HEK293 (cell line): ENCODE results near the gene PDPK1.
A peak's percentile ranks its signal among the peaks of the same experiment; 100 is the strongest.

Experiments used
- CTCF ChIA-PET: fragments of 350-600 bp; formaldehyde crosslinking; extraction: SDS; loops from one replicate; lab custom pipeline; 2021; ENCODE audit warnings: antibody characterized with exemption; lab: Yijun Ruan, JAX
- POLR2A ChIA-PET: fragments of 300-600 bp; formaldehyde crosslinking; extraction: SDS; loops from one replicate; lab custom pipeline; 2020; ENCODE audit warnings: antibody characterized with exemption, inconsistent platforms; lab: Yijun Ruan, JAX
- H3K27ac ChIP-seq: fragments of 200-500 bp; sonication (Bioruptor generic); 2 replicates; pipeline ENCODE4 v1.5.1; 2014; ENCODE audit warnings: low read depth, low read length, control low read depth, inconsistent platforms; ENCODE audit errors: extremely low read depth
- H3K36me3 ChIP-seq, 2 experiments: fragments of 200-500 bp in 1 of 2; sonication (Bioruptor generic) in 1 of 2; 1 replicate in 1 of 2; 2 replicates in 1 of 2; pipeline ENCODE4 v1.5.1; 2014 to 2017; ENCODE audit warnings: inconsistent platforms in 2 of 2, low read length in 2 of 2; ENCODE audit not compliant: control insufficient read depth in 2 of 2, insufficient read depth in 1 of 2
- H3K4me1 ChIP-seq: fragments of 200-500 bp; sonication (Bioruptor generic); 2 replicates; pipeline ENCODE4 v1.5.1; 2014; ENCODE audit warnings: mild to moderate bottlenecking, low read length, inconsistent platforms; ENCODE audit not compliant: control insufficient read depth, insufficient read depth
- H3K4me3 ChIP-seq: 2 replicates; pipeline ENCODE4 v1.5.1; 2011; ENCODE audit warnings: low read depth, mild to moderate bottlenecking, control low read depth, low read length, moderate library complexity
- H3K9me3 ChIP-seq: fragments of 200-500 bp; sonication (Bioruptor generic); 2 replicates; pipeline ENCODE4 v1.5.1; 2014; ENCODE audit warnings: low read depth, low read length, inconsistent platforms; ENCODE audit not compliant: control insufficient read depth, insufficient read depth
- BCL6B ChIP-seq: fragments of 450-650 bp; formaldehyde crosslinking; IDR thresholded peaks from 2 replicates; pipeline ENCODE4 v1.5.1; 2017; ENCODE audit warnings: missing biosample characterization, missing genetic modification characterization
- HIC1 ChIP-seq: fragments of 450-650 bp; formaldehyde crosslinking; IDR thresholded peaks from 2 replicates; pipeline ENCODE4 v1.5.1; 2016; ENCODE audit warnings: missing biosample characterization, missing genetic modification characterization
- KLF1 ChIP-seq: fragments of 450-650 bp; formaldehyde crosslinking; IDR thresholded peaks from 2 replicates; pipeline ENCODE4 v1.5.1; 2016; ENCODE audit warnings: missing biosample characterization, missing genetic modification characterization
- KLF10 ChIP-seq: fragments of 450-650 bp; IDR thresholded peaks from 2 replicates; pipeline ENCODE4 v1.5.1; 2018; ENCODE audit warnings: missing biosample characterization, mild to moderate bottlenecking, missing genetic modification characterization
- KLF17 ChIP-seq: fragments of 450-650 bp; formaldehyde crosslinking; IDR thresholded peaks from 2 replicates; pipeline ENCODE4 v1.5.1; 2016; ENCODE audit warnings: missing biosample characterization, missing genetic modification characterization
- MEIS1 ChIP-seq: sonication (generic); formaldehyde crosslinking; IDR thresholded peaks from 2 replicates; pipeline ENCODE4 v1.8.1; 2022; ENCODE audit warnings: missing genetic modification reagents, mild to moderate bottlenecking, borderline replicate concordance
- SCRT2 ChIP-seq: fragments of 450-650 bp; formaldehyde crosslinking; IDR thresholded peaks from 2 replicates; pipeline ENCODE4 v1.5.1; 2016; ENCODE audit warnings: missing biosample characterization, missing genetic modification characterization
- ZFP3 ChIP-seq: fragments of 450-650 bp; formaldehyde crosslinking; IDR thresholded peaks from 2 replicates; pipeline ENCODE4 v1.5.1; 2016; ENCODE audit warnings: low read depth, missing biosample characterization, missing genetic modification characterization
- ZNF157 ChIP-seq: fragments of 450-650 bp; formaldehyde crosslinking; IDR thresholded peaks from 2 replicates; pipeline ENCODE4 v1.5.1; 2016; ENCODE audit warnings: missing biosample characterization, missing genetic modification characterization
- ZNF416 ChIP-seq: fragments of 450-650 bp; formaldehyde crosslinking; IDR thresholded peaks from 2 replicates; pipeline ENCODE4 v1.5.1; 2016; ENCODE audit warnings: missing biosample characterization, missing genetic modification characterization
- ZNF433 ChIP-seq: fragments of 450-650 bp; formaldehyde crosslinking; IDR thresholded peaks from 2 replicates; pipeline ENCODE4 v1.5.1; 2016; ENCODE audit warnings: missing biosample characterization, missing genetic modification characterization, low read depth
- ZNF549 ChIP-seq: fragments of 450-650 bp; IDR thresholded peaks from 2 replicates; pipeline ENCODE4 v1.5.1; 2018; ENCODE audit warnings: missing biosample characterization, missing genetic modification characterization, mild to moderate bottlenecking, inconsistent platforms, moderate library complexity
- ZNF654 ChIP-seq: fragments of 450-650 bp; formaldehyde crosslinking; IDR thresholded peaks from 2 replicates; pipeline ENCODE4 v1.5.1; 2016; ENCODE audit warnings: low read depth, missing biosample characterization, missing genetic modification characterization
- TF ChIP-seq, protein P1 (sequence below): fragments of 450-650 bp; formaldehyde crosslinking; IDR thresholded peaks from 2 replicates; pipeline ENCODE4 v1.5.1; 2016; ENCODE audit warnings: missing biosample characterization, missing genetic modification characterization
- TF ChIP-seq, protein P2 (sequence below): fragments of 450-650 bp; formaldehyde crosslinking; IDR thresholded peaks from 2 replicates; pipeline ENCODE4 v1.5.1; 2016; ENCODE audit warnings: missing biosample characterization, missing genetic modification characterization, low read depth
- TF ChIP-seq, protein P3 (sequence below): fragments of 450-650 bp; formaldehyde crosslinking; IDR thresholded peaks from 2 replicates; pipeline ENCODE4 v1.5.1; 2016; ENCODE audit warnings: missing biosample characterization, missing genetic modification characterization, borderline replicate concordance

PDPK1 gene

DNA sequence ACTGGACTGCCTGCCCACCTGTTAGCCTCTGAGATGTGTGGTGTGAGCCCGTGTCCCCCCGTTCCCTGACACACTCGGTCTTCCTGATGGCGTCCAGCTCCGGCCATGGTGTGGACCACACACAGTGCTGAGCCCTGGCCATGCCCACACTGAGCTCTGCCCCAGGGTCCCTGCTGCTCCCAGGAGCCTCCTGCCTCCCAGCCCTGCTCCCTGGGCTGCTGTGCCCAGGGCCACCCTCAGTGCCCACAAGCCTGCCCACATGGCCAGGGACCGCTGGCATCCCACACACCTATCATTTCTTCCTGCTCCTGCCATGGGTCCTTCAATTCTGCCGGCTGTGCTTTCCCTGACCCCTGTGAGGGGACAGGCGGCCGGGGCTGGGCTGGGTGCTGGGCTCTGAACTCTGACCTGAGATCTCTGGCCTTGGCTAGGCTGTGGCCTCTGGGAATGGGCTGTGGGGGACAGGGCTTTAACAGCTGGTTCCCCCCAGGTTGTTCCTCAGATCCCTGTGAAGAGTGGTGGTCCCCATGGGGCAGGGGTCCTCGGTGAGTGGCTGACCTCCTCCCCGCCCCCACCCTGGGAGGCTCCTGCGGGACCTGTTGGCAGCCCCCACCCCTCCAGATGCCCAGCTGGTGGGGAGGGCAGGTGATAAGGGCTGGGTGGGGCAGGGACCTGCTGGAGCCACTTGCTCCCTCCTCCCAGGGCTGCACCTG lies 10.6 kb upstream of the PDPK1 start:
- Histone ChIP-seq H3K27ac (no peak overlapping the region), H3K36me3 (peaks cover 0 to 81% of the 10 kb centered on the region in 2 experiments; a peak in 2 of 3 replicates), H3K4me1 (no peaks in the 10 kb centered on the region; the same call in 1 of the 2 replicates), H3K9me3 (no peaks in the 10 kb centered on the region), H3K4me3 (no peak overlapping the region)
- TF ChIP-seq HIC1 (tag by site-specific recombination) (peak; percentile 66), BCL6B (tag by site-specific recombination) (no peak), SCRT2 (peak; percentile 32; the same call in 1 of the 2 replicates)
- POLR2A ChIA-PET, result no interaction called here
- CTCF ChIA-PET, result no interaction called here

- no peaks in the 10 kb centered on the region for H3K9me3 ChIP-seq
- POLR2A ChIA-PET, result no interaction called here
- peaks cover 3% of the 10 kb centered on the region; the same call in 1 of the 2 replicates for H3K4me1 ChIP-seq
- H3K4me3 ChIP-seq, result no peak overlapping the region
- peaks cover 0 to 76% of the 10 kb centered on the region in 2 experiments; a peak in 2 of 3 replicates for H3K36me3 ChIP-seq
- H3K27ac ChIP-seq, result no peak overlapping the region
- TF ChIP-seq MEIS1 (CRISPR knock-in tag) (no peak), ZFP3 (tag by site-specific recombination) (no peak), ZNF654 (tag by site-specific recombination) (no peak), ZNF549 (tag by site-specific recombination) (no peak), KLF10 (tag by site-specific recombination) (no peak), KLF17 (tag by site-specific recombination) (no peak), ZNF157 (no peak), ZNF433 (tag by site-specific recombination) (no peak), ZNF416 (tag by site-specific recombination) (no peak), KLF1 (tag by site-specific recombination) (no peak)
- TF ChIP-seq, protein P1, sequence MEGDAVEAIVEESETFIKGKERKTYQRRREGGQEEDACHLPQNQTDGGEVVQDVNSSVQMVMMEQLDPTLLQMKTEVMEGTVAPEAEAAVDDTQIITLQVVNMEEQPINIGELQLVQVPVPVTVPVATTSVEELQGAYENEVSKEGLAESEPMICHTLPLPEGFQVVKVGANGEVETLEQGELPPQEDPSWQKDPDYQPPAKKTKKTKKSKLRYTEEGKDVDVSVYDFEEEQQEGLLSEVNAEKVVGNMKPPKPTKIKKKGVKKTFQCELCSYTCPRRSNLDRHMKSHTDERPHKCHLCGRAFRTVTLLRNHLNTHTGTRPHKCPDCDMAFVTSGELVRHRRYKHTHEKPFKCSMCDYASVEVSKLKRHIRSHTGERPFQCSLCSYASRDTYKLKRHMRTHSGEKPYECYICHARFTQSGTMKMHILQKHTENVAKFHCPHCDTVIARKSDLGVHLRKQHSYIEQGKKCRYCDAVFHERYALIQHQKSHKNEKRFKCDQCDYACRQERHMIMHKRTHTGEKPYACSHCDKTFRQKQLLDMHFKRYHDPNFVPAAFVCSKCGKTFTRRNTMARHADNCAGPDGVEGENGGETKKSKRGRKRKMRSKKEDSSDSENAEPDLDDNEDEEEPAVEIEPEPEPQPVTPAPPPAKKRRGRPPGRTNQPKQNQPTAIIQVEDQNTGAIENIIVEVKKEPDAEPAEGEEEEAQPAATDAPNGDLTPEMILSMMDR (tag by site-specific recombination), result no peak
- TF ChIP-seq, protein P2, sequence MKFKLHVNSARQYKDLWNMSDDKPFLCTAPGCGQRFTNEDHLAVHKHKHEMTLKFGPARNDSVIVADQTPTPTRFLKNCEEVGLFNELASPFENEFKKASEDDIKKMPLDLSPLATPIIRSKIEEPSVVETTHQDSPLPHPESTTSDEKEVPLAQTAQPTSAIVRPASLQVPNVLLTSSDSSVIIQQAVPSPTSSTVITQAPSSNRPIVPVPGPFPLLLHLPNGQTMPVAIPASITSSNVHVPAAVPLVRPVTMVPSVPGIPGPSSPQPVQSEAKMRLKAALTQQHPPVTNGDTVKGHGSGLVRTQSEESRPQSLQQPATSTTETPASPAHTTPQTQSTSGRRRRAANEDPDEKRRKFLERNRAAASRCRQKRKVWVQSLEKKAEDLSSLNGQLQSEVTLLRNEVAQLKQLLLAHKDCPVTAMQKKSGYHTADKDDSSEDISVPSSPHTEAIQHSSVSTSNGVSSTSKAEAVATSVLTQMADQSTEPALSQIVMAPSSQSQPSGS, result no peak
- TF ChIP-seq, protein P3, sequence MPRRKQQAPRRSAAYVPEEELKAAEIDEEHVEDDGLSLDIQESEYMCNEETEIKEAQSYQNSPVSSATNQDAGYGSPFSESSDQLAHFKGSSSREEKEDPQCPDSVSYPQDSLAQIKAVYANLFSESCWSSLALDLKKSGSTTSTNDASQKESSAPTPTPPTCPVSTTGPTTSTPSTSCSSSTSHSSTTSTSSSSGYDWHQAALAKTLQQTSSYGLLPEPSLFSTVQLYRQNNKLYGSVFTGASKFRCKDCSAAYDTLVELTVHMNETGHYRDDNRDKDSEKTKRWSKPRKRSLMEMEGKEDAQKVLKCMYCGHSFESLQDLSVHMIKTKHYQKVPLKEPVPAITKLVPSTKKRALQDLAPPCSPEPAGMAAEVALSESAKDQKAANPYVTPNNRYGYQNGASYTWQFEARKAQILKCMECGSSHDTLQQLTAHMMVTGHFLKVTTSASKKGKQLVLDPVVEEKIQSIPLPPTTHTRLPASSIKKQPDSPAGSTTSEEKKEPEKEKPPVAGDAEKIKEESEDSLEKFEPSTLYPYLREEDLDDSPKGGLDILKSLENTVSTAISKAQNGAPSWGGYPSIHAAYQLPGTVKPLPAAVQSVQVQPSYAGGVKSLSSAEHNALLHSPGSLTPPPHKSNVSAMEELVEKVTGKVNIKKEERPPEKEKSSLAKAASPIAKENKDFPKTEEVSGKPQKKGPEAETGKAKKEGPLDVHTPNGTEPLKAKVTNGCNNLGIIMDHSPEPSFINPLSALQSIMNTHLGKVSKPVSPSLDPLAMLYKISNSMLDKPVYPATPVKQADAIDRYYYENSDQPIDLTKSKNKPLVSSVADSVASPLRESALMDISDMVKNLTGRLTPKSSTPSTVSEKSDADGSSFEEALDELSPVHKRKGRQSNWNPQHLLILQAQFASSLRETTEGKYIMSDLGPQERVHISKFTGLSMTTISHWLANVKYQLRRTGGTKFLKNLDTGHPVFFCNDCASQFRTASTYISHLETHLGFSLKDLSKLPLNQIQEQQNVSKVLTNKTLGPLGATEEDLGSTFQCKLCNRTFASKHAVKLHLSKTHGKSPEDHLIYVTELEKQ (tag by site-specific recombination), result no peak
- CTCF ChIA-PET, result no interaction called here
These were observed 10.1 kb upstream of the PDPK1 start for GRCh38 chr16:2527784-2528100.
